Measurements from ENCODE around the gene CD99L2.

- TF ChIP-seq CTCF (conservative IDR thresholded peaks at IDR 0.05; ENCODE audit: low read length) (no peak), EZH2phosphoT487 (IDR thresholded peaks at IDR 0.05; ENCODE audit: borderline replicate concordance) (no peak)
These were observed 37.0 kb upstream of the CD99L2 start for GRCh38 chrX:150935467-150935866.

Measured in Loucy (cell line).